GM19023 (cell line): ENCODE measurements around the gene ATP2B3.

Source experiments
- ATAC-seq: cut with Tn5 transposase; IDR thresholded peaks from one replicate; pipeline ENCODE4 v1.9.1; 2021; ENCODE audit warnings: mild to moderate bottlenecking, moderate library complexity; ENCODE audit not compliant: unreplicated experiment

The ATP2B3 gene

GRCh38 chrX:153488231-153488914, 29.1 kb upstream of the ATP2B3 start:
- no peak for ATAC-seq

GRCh38 chrX:153490217-153490930, 27.1 kb upstream of the ATP2B3 start:
- ATAC-seq: no peak

GRCh38 chrX:153491351-153491914, 26.0 kb upstream of the ATP2B3 start:
- ATAC-seq: no peak

- no peak for ATAC-seq
Observed at GRCh38 chrX:153491918-153492317, 25.5 kb upstream of the ATP2B3 start.

GRCh38 chrX:153492543-153492942, 24.9 kb upstream of the ATP2B3 start:
- no peak for ATAC-seq

- no peak for ATAC-seq
Observed at GRCh38 chrX:153493085-153493484, 24.4 kb upstream of the ATP2B3 start.

- ATAC-seq: no peak
Observed at GRCh38 chrX:153494061-153494460, 23.4 kb upstream of the ATP2B3 start.

- ATAC-seq: no peak
Observed at GRCh38 chrX:153494541-153495361, 22.7 kb upstream of the ATP2B3 start, which contains the start of gene BGN. BGN (plus strand) TSS chrX:153494980; CDS start chrX:153504632, 9,652 bp downstream.

- no peak for ATAC-seq
Observed at GRCh38 chrX:153495362-153495751, 22.1 kb upstream of the ATP2B3 start.

- ATAC-seq: no peak
Observed at GRCh38 chrX:153495903-153496589, 21.4 kb upstream of the ATP2B3 start.

- ATAC-seq: no peak
Observed at GRCh38 chrX:153496590-153496959, 20.9 kb upstream of the ATP2B3 start.

- no peak for ATAC-seq
Observed at GRCh38 chrX:153498453-153498852, 19.0 kb upstream of the ATP2B3 start.

GRCh38 chrX:153499341-153499740, 18.1 kb upstream of the ATP2B3 start:
- ATAC-seq: no peak

GRCh38 chrX:153499876-153500275, 17.6 kb upstream of the ATP2B3 start:
- ATAC-seq: no peak

GRCh38 chrX:153500676-153501280, 16.7 kb upstream of the ATP2B3 start:
- no peak for ATAC-seq

- ATAC-seq: no peak
Observed at GRCh38 chrX:153501530-153501929, 15.9 kb upstream of the ATP2B3 start.

GRCh38 chrX:153502131-153502530, 15.3 kb upstream of the ATP2B3 start:
- no peak for ATAC-seq

- no peak for ATAC-seq
Observed at GRCh38 chrX:153502796-153503195, 14.6 kb upstream of the ATP2B3 start.

GRCh38 chrX:153504445-153505016, 12.9 kb upstream of the ATP2B3 start:
- no peak for ATAC-seq

- ATAC-seq: no peak
Observed at GRCh38 chrX:153505361-153505760, 12.1 kb upstream of the ATP2B3 start.
